HepG2 (cell line): Measurements from ENCODE around the gene CUL1. TPM values are rescaled to one million over a fixed set of nuclear protein-coding genes. Genes with fewer than 3 reads are reported as not detected.

Experiments
- BCL6 ChIP-seq: IDR thresholded peaks from 2 replicates; pipeline ENCODE4 v1.6.1; 2016; ENCODE audit warnings: missing genetic modification reagents, missing compliant biosample characterization
- CEBPB ChIP-seq: IDR thresholded peaks from 2 replicates; pipeline ENCODE4 v1.6.1; 2011; ENCODE audit warnings: low read depth, low read length, improper control_type of control experiment, borderline replicate concordance
- CEBPG ChIP-seq: IDR thresholded peaks from 2 replicates; pipeline ENCODE4 v1.6.1; 2016
- ETV5 ChIP-seq: IDR thresholded peaks from 2 replicates; pipeline ENCODE4 v1.6.1; 2018; ENCODE audit warnings: missing biosample characterization, missing genetic modification reagents, inconsistent platforms, borderline replicate concordance
- GATAD2A ChIP-seq: IDR thresholded peaks from 2 replicates; pipeline ENCODE4 v1.6.1; 2016
- HNF4A ChIP-seq: sonication (generic); formaldehyde crosslinking; IDR thresholded peaks from 2 replicates; pipeline ENCODE4 v1.4.0; 2020; ENCODE audit warnings: missing genetic modification reagents
- HNRNPL ChIP-seq: fragments of 200-400 bp; formaldehyde crosslinking; IDR thresholded peaks from 2 replicates; pipeline ENCODE4 v1.6.1; 2017; ENCODE audit warnings: mild to moderate bottlenecking, low read depth, low read length
- HOXA3 ChIP-seq: sonication (generic); formaldehyde crosslinking; IDR thresholded peaks from 2 replicates; pipeline ENCODE4 v1.5.0; 2020; ENCODE audit warnings: missing genetic modification reagents
- MED8 ChIP-seq: sonication (generic); formaldehyde crosslinking; IDR thresholded peaks from 2 replicates; pipeline ENCODE4 v1.8.1; 2023; ENCODE audit warnings: mild to moderate bottlenecking, missing genetic modification reagents; ENCODE audit not compliant: insufficient replicate concordance
- TERF1 ChIP-seq: sonication (generic); formaldehyde crosslinking; IDR thresholded peaks from 2 replicates; pipeline ENCODE4 v1.8.0; 2022; ENCODE audit warnings: mild to moderate bottlenecking, missing genetic modification reagents, moderate library complexity
- ZNF264 ChIP-seq: sonication (generic); formaldehyde crosslinking; IDR thresholded peaks from 2 replicates; pipeline ENCODE4 v1.4.0; 2020; ENCODE audit warnings: missing genetic modification reagents
- ZNF335 ChIP-seq: sonication (generic); formaldehyde crosslinking; IDR thresholded peaks from 2 replicates; pipeline ENCODE4 v1.4.0; 2020; ENCODE audit warnings: missing genetic modification reagents
- ZNF605 ChIP-seq: sonication (generic); formaldehyde crosslinking; IDR thresholded peaks from 2 replicates; pipeline ENCODE4 v1.8.0; 2022; ENCODE audit warnings: mild to moderate bottlenecking, missing genetic modification reagents
- ZSCAN21 ChIP-seq: sonication (generic); formaldehyde crosslinking; IDR thresholded peaks from 2 replicates; pipeline ENCODE4 v1.8.0; 2022; ENCODE audit warnings: mild to moderate bottlenecking, missing genetic modification reagents, moderate library complexity, borderline replicate concordance
- polyA plus RNA-seq, 8 experiments: library from polyadenylated mRNA; depleted of rRNA in 3 of 8; stranded (reverse) in 7 of 8; unstranded in 1 of 8; fragments of >200 nt; fragmentation: Illumina TruSeq in 4 of 8; extraction: Trizol in 4 of 8; gene quantifications; 2 replicates each; pipeline versions ENCODE4 v1.2.1 to v1.2.3, GENCODE V29; 2011 to 2016; ENCODE audit warnings: low read depth in 4 of 8, missing spikeins in 1 of 8, mixed read lengths in 1 of 8; ENCODE audit not compliant: insufficient read depth in 1 of 8
- total RNA-seq, 5 experiments: library from RNA; depleted of rRNA; stranded (reverse); fragments of >200 nt; fragmentation: Illumina TruSeq; extraction: Trizol; gene quantifications; 2 replicates each; pipeline ENCODE4 v1.2.3, GENCODE V29; 2016; ENCODE audit warnings: low read depth in 1 of 5
- TF ChIP-seq, protein P1 (sequence below): sonication (generic); formaldehyde crosslinking; IDR thresholded peaks from 2 replicates; pipeline ENCODE4 v1.4.0; 2020; ENCODE audit warnings: missing genetic modification reagents, mild to moderate bottlenecking, borderline replicate concordance
- TF ChIP-seq, protein P2 (sequence below): IDR thresholded peaks from 2 replicates; pipeline ENCODE4 v1.4.0; 2020; ENCODE audit warnings: mild to moderate bottlenecking, missing genetic modification reagents

The CUL1 gene
- total and polyA plus RNA-seq, 2 of the 13 experiments (the other 11 are each of a cell fraction or from before 2014, with no cell fraction given), result 30.1 to 45.9 TPM

DNA sequence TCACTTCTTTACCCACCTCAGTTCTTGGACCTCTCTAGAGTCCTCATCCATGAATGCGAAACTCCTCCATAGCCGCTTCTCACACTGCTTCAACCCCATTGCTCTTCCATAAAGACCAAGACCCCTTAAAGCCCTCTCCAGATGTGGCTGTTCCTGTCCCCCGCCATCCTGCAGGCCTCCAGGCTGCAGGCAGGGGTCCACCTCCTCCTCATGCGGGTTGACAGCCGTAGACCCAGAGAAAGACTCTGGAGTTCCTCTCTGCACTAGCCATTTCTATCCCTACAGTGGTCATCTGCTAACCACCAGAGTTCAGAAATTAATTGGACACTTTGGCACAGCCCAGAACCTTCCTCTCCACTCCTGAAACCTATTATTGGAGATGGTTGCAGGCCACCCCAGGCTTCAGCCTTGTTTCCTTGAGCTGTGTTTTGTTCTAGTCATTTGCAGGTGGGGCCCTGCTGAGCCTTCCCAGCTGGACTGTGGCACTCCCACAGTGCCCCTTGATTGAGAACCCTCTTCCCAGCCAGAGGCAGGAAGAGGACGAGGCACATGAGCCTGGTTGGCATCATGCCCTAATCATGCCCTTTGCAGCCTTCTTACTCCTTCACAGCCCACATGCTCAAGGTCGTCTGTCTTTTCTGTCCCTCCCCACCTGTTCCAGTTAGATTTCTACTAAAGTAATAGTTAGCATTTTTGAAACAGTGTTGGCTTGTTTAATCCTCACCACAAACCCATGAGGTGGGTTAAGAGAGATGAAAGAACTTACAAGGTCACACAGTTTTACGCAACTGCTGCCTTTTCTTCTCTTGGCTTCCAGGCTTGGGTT lies 23.9 kb downstream of the CUL1 start (continued):
- TF ChIP-seq, protein P1, sequence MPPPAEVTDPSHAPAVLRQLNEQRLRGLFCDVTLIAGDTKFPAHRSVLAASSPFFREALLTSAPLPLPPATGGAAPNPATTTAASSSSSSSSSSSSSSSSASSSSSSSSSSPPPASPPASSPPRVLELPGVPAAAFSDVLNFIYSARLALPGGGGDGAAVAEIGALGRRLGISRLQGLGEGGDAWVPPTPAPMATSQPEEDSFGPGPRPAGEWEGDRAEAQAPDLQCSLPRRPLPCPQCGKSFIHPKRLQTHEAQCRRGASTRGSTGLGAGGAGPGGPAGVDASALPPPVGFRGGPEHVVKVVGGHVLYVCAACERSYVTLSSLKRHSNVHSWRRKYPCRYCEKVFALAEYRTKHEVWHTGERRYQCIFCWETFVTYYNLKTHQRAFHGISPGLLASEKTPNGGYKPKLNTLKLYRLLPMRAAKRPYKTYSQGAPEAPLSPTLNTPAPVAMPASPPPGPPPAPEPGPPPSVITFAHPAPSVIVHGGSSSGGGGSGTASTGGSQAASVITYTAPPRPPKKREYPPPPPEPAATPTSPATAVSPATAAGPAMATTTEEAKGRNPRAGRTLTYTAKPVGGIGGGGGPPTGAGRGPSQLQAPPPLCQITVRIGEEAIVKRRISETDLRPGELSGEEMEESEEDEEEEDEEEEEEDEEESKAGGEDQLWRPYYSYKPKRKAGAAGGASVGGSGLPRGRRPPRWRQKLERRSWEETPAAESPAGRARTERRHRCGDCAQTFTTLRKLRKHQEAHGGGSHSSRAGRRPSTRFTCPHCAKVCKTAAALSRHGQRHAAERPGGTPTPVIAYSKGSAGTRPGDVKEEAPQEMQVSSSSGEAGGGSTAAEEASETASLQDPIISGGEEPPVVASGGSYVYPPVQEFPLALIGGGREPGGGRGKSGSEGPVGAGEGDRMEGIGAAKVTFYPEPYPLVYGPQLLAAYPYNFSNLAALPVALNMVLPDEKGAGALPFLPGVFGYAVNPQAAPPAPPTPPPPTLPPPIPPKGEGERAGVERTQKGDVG, result 0 out of 2 replicates have a peak, but pooled peaks have one; percentile 22
- TF ChIP-seq ZNF264 (CRISPR knock-in tag), result no peak
- TF ChIP-seq MED8 (CRISPR knock-in tag), result no peak
- peak; percentile 49; the same call in 1 of the 2 replicates for TF ChIP-seq HOXA3 (CRISPR knock-in tag)
- peak; percentile 71; the same call in 1 of the 2 replicates for TF ChIP-seq CEBPB
- TF ChIP-seq HNF4A (CRISPR knock-in tag), result peak; percentile 11; the same call in 1 of the 2 replicates
- TF ChIP-seq GATAD2A (CRISPR knock-in tag), result peak; percentile 80
- TF ChIP-seq ZNF605 (CRISPR knock-in tag), result peak; percentile 40; the same call in 1 of the 2 replicates
- TF ChIP-seq BCL6 (CRISPR knock-in tag), result 0 out of 2 replicates have a peak, but pooled peaks have one; percentile 32
- TF ChIP-seq CEBPG (CRISPR knock-in tag), result peak; percentile 83
- TF ChIP-seq TERF1 (CRISPR knock-in tag), result no peak
- no peak for TF ChIP-seq ZNF335 (CRISPR knock-in tag)
- TF ChIP-seq ETV5, result 0 out of 2 replicates have a peak, but pooled peaks have one; percentile 30
- 0 out of 2 replicates have a peak, but pooled peaks have one; percentile 27 for TF ChIP-seq ZSCAN21 (CRISPR knock-in tag)
- 0 out of 2 replicates have a peak, but pooled peaks have one; percentile 49 for TF ChIP-seq HNRNPL
- TF ChIP-seq, protein P2, sequence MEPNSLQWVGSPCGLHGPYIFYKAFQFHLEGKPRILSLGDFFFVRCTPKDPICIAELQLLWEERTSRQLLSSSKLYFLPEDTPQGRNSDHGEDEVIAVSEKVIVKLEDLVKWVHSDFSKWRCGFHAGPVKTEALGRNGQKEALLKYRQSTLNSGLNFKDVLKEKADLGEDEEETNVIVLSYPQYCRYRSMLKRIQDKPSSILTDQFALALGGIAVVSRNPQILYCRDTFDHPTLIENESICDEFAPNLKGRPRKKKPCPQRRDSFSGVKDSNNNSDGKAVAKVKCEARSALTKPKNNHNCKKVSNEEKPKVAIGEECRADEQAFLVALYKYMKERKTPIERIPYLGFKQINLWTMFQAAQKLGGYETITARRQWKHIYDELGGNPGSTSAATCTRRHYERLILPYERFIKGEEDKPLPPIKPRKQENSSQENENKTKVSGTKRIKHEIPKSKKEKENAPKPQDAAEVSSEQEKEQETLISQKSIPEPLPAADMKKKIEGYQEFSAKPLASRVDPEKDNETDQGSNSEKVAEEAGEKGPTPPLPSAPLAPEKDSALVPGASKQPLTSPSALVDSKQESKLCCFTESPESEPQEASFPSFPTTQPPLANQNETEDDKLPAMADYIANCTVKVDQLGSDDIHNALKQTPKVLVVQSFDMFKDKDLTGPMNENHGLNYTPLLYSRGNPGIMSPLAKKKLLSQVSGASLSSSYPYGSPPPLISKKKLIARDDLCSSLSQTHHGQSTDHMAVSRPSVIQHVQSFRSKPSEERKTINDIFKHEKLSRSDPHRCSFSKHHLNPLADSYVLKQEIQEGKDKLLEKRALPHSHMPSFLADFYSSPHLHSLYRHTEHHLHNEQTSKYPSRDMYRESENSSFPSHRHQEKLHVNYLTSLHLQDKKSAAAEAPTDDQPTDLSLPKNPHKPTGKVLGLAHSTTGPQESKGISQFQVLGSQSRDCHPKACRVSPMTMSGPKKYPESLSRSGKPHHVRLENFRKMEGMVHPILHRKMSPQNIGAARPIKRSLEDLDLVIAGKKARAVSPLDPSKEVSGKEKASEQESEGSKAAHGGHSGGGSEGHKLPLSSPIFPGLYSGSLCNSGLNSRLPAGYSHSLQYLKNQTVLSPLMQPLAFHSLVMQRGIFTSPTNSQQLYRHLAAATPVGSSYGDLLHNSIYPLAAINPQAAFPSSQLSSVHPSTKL, result peak; percentile 39
